ENCODE measurements around the gene MLF2. TPM values are rescaled to one million over a fixed set of nuclear protein-coding genes. Genes with fewer than 3 reads are reported as not detected.

Gene MLF2
- total and polyA plus RNA-seq, 9 of the 15 experiments (the other 6 are each of a cell fraction or from before 2014, with no cell fraction given), result 11.4 to 190 (median 139) TPM

GRCh38 chr12:6765048-6765633 lies 12.2 kb upstream of the MLF2 start:
- peak overlapping the region; percentile 89 for H3K27ac ChIP-seq (ENCODE audit: extremely low read depth, low read depth, low read length)
- H3K27me3 ChIP-seq (ENCODE audit: control insufficient read depth in 2 of 2, insufficient read depth in 2 of 2, low read length in 2 of 2), result no peaks in the 10 kb centered on the region; a peak in 1 of 5 replicates
- H3K79me2 ChIP-seq (ENCODE audit: control insufficient read depth, insufficient read depth, low read length), result peaks cover 27% of the 10 kb centered on the region
- no TSS peak for BruUV-seq (replicated peaks)
- peak overlapping the region; percentile 91 to 94; a peak in 2 of 4 replicates for H3K9ac ChIP-seq (ENCODE audit: insufficient read depth in 1 of 2, low read depth in 2 of 2, low read length in 2 of 2)
- intact Hi-C loops (cut with micrococcal nuclease) (no loop called here), in situ Hi-C loops (cut with MboI) (no loop called here)
- H3K4me2 ChIP-seq (ENCODE audit: insufficient read depth, low read length), result peak overlapping the region; percentile 84
- no peaks in the 10 kb centered on the region for H4K20me1 ChIP-seq (replicated peaks; ENCODE audit: control insufficient read depth, insufficient read depth, low read length)
- CTCF ChIA-PET (ENCODE audit: low intra/inter-chr PET ratio), result no interaction called here
- 0 out of 2 replicates have a peak overlapping the region, but pooled peaks have one; percentile 55 for H2AFZ ChIP-seq (ENCODE audit: low read depth, low read length)
- WGBS (ENCODE audit: insufficient coverage, low coverage, missing lambda C conversion rate), result 4% methylated on average over 7 of the region's 7 CpGs
- peaks cover 18% of the 10 kb centered on the region; the same call in 2 of the 3 replicates for H3K36me3 ChIP-seq (ENCODE audit: control insufficient read depth, insufficient read depth, low read length)
- no peaks in the 10 kb centered on the region for H3K9me1 ChIP-seq (ENCODE audit: control insufficient read depth, insufficient read depth, low read length)
- DNase-seq (ENCODE audit: extremely low read depth in 1 of 4, low spot score in 3 of 4) (peak; percentile 38 to 85 (median 54)), FAIRE-seq (peak; percentile 91), ATAC-seq (peak; percentile 23)
- POLR2A ChIA-PET, result interaction anchor here (0.7 to 2.5 kb wide), 7 partner anchors 9 to 773 kb away, joined by 3 to 8 read pairs (median 6); partner anchors contain the start of genes MLF2 and ZNF384
- H3K4me3 ChIP-seq, result peak overlapping the region; percentile 80
- no peaks in the 10 kb centered on the region for H3K9me3 ChIP-seq (replicated peaks; ENCODE audit: control insufficient read depth, insufficient read depth, low read depth, low read length)
- H3K4me1 ChIP-seq (replicated peaks in 1 of 2; ENCODE audit: control insufficient read depth in 2 of 2, insufficient read depth in 2 of 2, low read length in 2 of 2), result peaks cover 27 to 29% of the 10 kb centered on the region in 2 experiments; a peak in 4 of 5 replicates
- peak; percentile 82 for TF ChIP-seq NBN (IDR thresholded peaks at IDR 0.05; ENCODE audit: low read depth)
- peak; percentile 21; the same call in 1 of the 2 replicates for TF ChIP-seq NFRKB (IDR thresholded peaks at IDR 0.05; ENCODE audit: low read depth)
- TF ChIP-seq AFF1 (IDR thresholded peaks at IDR 0.05; ENCODE audit: low read depth in 1 of 2, partially characterized antibody in 2 of 2), result peak; percentile 18 to 78
- peak; percentile 98 for TF ChIP-seq DPF2 (IDR thresholded peaks at IDR 0.05)
- no peak for TF ChIP-seq U2AF1 (optimal IDR thresholded peaks at IDR 0.05; ENCODE audit: low read depth, low read length)
- no peak for TF ChIP-seq ID3 (CRISPR knock-in tag; IDR thresholded peaks at IDR 0.05)
- TF ChIP-seq ID3 (tag; IDR thresholded peaks at IDR 0.05), result 0 out of 2 replicates have a peak, but pooled peaks have one; percentile 50
- peak; percentile 58 for TF ChIP-seq HES1 (IDR thresholded peaks at IDR 0.05; ENCODE audit: low read depth)
- peak; percentile 34; the same call in 1 of the 2 replicates for TF ChIP-seq PYGO2 (tag; IDR thresholded peaks at IDR 0.05)
- TF ChIP-seq MYBL2 (IDR thresholded peaks at IDR 0.05; ENCODE audit: low read depth), result peak; percentile 42; the same call in 1 of the 2 replicates
- TF ChIP-seq MYBL2 (CRISPR knock-in tag; IDR thresholded peaks at IDR 0.05; ENCODE audit: borderline replicate concordance), result no peak
- TF ChIP-seq NCOA6 (IDR thresholded peaks at IDR 0.05), result peak; percentile 45; the same call in 1 of the 2 replicates
- TF ChIP-seq HDAC1 (IDR thresholded peaks at IDR 0.05), result peak in 1 of 2 experiments; percentile 96; a peak in 2 of 4 replicates
- peak in 1 of 2 experiments; percentile 89; a peak in 3 of 4 replicates for TF ChIP-seq TBL1XR1 (IDR thresholded peaks at IDR 0.05; ENCODE audit: low read length in 2 of 2)
- peak in 1 of 2 experiments; percentile 43; a peak in 3 of 4 replicates for TF ChIP-seq MNT (conservative IDR thresholded peaks at IDR 0.05)

Measured in K562 (cell line).